ENCODE data around the gene TXNRD1.

- TF ChIP-seq POLR2A (IDR thresholded peaks at IDR 0.05) = no peak
- TF ChIP-seq, protein P1, sequence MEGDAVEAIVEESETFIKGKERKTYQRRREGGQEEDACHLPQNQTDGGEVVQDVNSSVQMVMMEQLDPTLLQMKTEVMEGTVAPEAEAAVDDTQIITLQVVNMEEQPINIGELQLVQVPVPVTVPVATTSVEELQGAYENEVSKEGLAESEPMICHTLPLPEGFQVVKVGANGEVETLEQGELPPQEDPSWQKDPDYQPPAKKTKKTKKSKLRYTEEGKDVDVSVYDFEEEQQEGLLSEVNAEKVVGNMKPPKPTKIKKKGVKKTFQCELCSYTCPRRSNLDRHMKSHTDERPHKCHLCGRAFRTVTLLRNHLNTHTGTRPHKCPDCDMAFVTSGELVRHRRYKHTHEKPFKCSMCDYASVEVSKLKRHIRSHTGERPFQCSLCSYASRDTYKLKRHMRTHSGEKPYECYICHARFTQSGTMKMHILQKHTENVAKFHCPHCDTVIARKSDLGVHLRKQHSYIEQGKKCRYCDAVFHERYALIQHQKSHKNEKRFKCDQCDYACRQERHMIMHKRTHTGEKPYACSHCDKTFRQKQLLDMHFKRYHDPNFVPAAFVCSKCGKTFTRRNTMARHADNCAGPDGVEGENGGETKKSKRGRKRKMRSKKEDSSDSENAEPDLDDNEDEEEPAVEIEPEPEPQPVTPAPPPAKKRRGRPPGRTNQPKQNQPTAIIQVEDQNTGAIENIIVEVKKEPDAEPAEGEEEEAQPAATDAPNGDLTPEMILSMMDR (IDR thresholded peaks at IDR 0.05) = no peak
Observed at GRCh38 chr12:104168596-104168995, 47.0 kb upstream of the TXNRD1 start.

All from thyroid gland (tissue), 4 donors.